Measurements from ENCODE around the gene PUS1. TPM values are rescaled to one million over a fixed set of nuclear protein-coding genes. Genes with fewer than 3 reads are reported as not detected.
"Not testable (repeated sequence)": the region's sequence is repeated elsewhere in the genome, so short reads cannot be mapped to it uniquely, and the experiment has no call there.

PUS1 gene
- total RNA-seq, 1 experiment from 2014 or later: 42.1 TPM

GRCh38 chr12:131959641-131960589, 30.8 kb downstream of the PUS1 start:
- DNase-seq (ENCODE audit: low read depth): no peak

DNA sequence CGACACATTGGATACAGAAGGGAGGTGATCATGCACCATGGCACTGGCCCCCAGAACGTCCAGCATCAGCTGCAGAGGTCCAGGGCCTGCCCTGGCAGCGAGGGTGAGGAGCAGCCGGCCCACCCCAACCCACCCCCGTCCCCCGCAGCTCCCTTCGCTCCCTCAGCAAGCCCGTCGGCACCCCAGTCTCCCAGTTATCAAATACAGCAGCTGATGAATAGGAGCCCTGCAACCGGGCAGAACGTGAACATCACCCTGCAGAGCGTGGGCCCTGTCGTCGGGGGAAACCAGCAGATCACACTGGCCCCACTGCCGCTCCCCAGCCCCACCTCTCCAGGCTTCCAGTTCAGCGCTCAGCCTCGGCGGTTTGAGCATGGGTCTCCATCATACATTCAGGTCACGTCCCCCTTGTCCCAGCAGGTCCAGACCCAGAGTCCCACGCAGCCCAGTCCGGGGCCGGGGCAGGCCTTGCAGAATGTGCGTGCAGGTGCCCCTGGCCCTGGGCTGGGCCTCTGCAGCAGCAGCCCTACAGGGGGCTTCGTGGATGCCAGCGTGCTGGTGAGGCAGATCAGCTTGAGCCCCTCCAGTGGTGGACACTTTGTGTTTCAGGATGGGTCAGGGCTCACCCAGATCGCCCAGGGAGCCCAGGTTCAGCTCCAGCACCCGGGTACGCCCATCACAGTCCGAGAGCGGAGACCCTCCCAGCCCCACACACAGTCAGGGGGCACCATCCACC, 31.7 kb downstream of the PUS1 start:
- not testable (repeated sequence) for DNase-seq (ENCODE audit: low read depth)

DNA sequence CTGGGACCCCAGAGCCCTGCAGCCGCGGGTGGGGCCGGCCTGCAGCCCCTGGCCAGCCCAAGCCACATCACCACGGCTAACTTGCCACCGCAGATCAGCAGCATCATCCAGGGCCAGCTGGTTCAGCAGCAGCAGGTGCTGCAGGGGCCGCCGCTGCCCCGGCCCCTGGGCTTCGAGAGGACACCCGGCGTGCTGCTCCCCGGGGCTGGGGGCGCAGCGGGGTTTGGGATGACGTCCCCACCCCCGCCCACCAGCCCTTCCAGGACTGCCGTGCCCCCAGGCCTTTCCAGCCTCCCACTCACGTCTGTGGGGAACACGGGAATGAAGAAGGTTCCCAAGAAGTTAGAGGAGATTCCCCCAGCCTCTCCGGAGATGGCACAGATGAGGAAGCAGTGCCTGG, 32.3 kb downstream of the PUS1 start:
- DNase-seq (ENCODE audit: low read depth): not testable (repeated sequence)

DNA sequence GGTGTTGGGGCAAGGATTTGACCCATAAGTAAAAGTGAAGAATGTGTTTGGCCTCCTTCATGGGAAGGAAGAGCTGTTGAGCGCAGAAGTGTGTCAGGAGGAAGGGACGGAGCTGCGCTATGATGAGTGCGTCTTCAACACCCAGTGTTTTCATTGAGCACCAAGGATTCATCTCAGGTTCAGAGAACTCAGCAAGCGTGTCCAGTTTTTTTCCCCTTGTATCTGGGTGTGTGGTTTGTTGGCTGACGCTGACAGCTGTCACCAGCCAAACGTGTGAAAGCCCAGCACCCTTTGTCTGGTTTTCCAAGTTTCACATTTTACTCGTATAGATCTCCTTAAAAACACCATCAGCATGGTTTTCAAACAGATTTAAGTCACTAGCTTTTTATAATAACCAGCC, 33.0 kb downstream of the PUS1 start:
- DNase-seq (ENCODE audit: low read depth): no peak

GRCh38 chr12:131963381-131963780, 34.3 kb downstream of the PUS1 start:
- no peak for DNase-seq (ENCODE audit: low read depth)

GRCh38 chr12:131965073-131965472, 36.0 kb downstream of the PUS1 start:
- DNase-seq (ENCODE audit: low read depth): no peak

GRCh38 chr12:131971226-131971625, 42.1 kb downstream of the PUS1 start:
- DNase-seq (ENCODE audit: low read depth): no peak

- no peak for DNase-seq (ENCODE audit: low read depth)
These were observed 46.2 kb downstream of the PUS1 start for GRCh38 chr12:131975228-131975627.

DNA sequence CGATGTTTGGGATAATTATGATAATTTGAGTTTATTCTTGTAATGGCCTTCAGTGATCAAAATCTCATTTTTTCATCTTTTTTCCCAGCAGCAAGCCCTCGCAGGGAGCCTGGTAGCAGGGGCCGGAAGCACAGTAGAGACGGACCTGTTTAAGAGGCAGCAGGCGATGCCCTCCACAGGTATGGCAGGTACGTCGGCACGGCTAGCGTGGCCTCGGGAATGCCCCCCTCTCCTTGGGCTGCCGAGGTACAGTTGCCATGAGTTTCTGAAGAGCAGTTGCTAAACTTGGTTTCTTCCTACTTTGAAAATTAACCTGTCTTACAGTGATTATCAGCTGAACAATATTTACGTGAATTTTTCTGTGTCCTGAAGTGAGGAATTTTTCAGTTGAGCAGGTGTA, 50.5 kb downstream of the PUS1 start:
- no peak for DNase-seq (ENCODE audit: low read depth)

GRCh38 chr12:131980263-131980662, 51.2 kb downstream of the PUS1 start:
- no peak for DNase-seq (ENCODE audit: low read depth)

GRCh38 chr12:131981388-131981787, 52.3 kb downstream of the PUS1 start:
- no peak for DNase-seq (ENCODE audit: low read depth)

DNA sequence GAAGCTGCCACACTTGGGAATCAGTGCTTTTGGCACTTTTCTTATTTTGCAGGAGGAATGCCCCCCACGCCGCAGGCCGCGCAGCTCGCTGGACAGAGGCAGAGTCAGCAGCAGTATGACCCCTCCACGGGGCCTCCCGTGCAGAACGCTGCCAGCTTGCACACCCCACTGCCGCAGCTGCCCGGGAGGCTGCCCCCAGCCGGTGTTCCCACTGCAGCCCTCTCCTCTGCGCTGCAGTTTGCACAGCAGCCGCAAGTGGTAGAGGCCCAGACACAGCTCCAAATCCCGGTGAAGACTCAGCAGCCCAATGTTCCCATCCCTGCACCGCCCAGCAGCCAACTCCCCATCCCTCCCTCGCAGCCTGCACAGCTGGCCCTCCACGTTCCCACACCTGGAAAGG, 53.0 kb downstream of the PUS1 start:
- DNase-seq (ENCODE audit: low read depth): no peak

- DNase-seq (ENCODE audit: low read depth): no peak
These were observed 54.0 kb downstream of the PUS1 start for GRCh38 chr12:131983026-131983425.

GRCh38 chr12:131983554-131983953, 54.5 kb downstream of the PUS1 start:
- no peak for DNase-seq (ENCODE audit: low read depth)

DNA sequence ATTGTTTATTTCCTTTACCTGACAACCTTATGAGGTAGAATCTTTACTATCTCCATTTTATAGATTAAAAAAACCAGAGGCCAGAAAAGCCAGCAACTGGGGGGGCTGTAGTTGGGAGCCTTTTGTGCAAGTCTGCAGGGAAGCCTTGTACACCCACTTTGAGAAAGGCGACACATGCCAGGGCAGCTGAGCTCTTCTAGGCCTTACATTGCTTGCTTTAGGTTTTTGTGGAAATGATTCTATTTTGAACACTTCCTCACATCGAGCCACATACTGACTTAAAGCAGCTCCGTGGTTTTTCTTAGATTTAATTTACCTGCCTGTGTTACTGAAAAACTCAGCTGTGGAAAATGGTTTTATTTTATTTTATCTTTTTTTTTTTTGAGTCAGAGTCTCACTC, 55.3 kb downstream of the PUS1 start:
- no peak for DNase-seq (ENCODE audit: low read depth)

- not testable (repeated sequence) for DNase-seq (ENCODE audit: low read depth)
These were observed 56.4 kb downstream of the PUS1 start for GRCh38 chr12:131985510-131985875.

GRCh38 chr12:131986361-131986760, 57.3 kb downstream of the PUS1 start:
- no peak for DNase-seq (ENCODE audit: low read depth)

GRCh38 chr12:131986910-131987309, 57.8 kb downstream of the PUS1 start:
- no peak for DNase-seq (ENCODE audit: low read depth)

- DNase-seq (ENCODE audit: low read depth): no peak
These were observed 58.5 kb downstream of the PUS1 start for GRCh38 chr12:131987552-131987951.

- DNase-seq (ENCODE audit: low read depth): no peak
These were observed 59.1 kb downstream of the PUS1 start for GRCh38 chr12:131988054-131988796.

DNA sequence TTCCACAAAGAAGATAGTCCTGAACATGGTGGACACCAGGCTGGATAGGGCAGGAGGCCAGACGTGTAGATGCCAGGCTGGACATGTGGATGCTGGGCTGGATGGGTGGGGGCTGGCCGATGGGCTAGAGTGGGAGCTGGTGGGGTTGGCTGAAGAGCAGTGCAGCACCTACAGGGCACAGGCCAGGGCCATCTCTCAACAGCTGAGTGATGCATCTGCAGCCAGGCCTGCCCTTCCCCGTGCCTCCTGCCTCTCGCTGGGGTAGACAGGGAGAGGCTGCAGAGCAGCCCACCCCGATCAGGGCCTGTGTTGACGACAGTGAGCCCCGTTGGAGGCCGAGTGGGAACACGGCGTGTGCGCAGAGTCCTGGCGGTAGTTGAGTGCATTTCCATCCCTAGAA, 59.9 kb downstream of the PUS1 start:
- DNase-seq (ENCODE audit: low read depth): no peak

All from HT1080 (cell line).